NCI-H128 (cell line): ENCODE results near the gene LRRC75A.
"Not testable (repeated sequence)": the region's sequence is repeated elsewhere in the genome, so short reads cannot be mapped to it uniquely, and the experiment has no call there.

ENCODE experiments used
- DNase-seq: peaks from one replicate; lab custom pipeline; 2025; ENCODE audit not compliant: unreplicated experiment; lab: John Stamatoyannopoulos, UW

Gene LRRC75A, protein sequence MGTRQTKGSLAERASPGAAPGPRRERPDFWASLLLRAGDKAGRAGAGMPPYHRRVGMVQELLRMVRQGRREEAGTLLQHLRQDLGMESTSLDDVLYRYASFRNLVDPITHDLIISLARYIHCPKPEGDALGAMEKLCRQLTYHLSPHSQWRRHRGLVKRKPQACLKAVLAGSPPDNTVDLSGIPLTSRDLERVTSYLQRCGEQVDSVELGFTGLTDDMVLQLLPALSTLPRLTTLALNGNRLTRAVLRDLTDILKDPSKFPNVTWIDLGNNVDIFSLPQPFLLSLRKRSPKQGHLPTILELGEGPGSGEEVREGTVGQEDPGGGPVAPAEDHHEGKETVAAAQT

DNA sequence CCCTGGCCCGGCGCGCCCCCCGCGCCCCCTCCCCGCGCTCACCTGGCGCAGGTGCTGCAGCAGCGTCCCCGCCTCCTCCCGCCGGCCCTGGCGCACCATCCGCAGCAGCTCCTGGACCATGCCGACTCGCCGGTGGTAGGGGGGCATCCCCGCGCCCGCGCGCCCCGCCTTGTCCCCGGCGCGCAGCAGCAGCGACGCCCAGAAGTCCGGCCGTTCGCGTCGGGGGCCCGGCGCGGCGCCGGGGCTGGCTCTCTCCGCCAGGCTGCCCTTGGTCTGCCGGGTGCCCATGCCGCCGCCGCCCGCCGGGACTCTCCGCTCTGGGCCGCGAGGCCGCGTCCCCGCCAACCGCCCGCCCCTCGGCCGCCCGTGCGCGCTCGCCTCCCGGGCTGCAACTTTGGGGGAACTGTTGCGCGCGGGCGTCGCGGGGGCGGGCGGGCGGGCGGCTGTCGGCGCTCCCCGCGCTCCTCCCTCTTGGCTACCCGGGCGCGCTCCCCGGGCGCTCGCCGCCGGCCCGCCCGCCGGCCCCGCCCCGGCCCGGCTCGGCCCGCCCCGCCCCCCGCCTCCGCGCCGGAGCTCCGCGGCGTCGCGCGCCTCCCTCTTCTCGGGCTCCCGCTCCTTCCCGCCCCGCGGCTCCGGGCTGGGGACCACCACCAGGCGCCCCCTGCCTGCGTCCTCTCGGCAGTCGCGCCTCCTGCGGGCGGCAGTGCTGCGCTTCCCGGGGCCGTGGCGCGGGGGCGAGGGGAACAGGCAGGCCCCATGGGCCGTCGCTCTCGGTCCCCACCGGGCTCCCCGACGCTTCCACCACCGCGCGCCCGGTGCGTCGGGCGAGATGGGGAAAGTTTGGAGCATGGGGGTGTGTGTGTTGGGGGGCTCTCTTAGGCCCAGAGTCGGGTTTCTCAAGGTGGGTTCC lies at the start of gene LRRC75A:
Gene LRRC75A (minus strand): TSS at position 491 of the 910 bp plus-strand sequence. CDS start 203 bp downstream, at position 288.
- no peak for DNase-seq

DNA sequence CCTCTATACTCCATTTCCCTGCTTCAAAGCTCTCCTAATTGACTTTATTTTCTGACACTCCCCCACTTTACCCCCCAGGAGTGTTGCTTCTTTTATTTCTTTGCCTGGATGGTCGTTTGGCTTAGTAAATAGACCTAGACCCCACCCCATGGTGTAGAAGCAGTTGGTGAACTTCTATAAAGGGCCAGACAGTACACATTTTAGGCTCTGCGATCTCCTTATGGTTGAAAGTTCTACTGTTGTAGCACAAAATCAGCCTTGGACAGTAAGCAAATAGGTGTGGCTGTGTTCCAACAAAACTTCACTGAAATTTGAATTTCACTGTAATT lies 45.1 kb upstream of the LRRC75A start:
- DNase-seq, result no peak

DNA sequence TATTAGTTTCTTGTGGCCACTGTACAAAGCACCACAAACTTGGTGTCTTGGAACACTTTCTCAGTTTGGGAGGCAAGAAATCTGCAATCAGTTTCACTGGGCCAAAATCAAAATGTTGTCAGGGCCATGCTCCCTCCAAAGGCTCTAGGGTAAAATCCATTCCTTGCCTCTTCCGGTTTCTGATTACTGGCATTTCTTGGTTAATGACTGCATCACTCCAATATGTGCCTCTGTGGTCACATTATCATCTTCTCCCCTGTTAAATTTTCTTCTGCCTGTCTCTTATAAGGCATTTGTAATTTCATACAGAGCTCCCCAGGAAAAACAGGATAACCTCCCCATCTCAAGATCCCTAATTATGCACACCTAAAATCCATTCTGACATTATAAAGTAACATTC lies 42.2 kb upstream of the LRRC75A start:
- no peak for DNase-seq

DNA sequence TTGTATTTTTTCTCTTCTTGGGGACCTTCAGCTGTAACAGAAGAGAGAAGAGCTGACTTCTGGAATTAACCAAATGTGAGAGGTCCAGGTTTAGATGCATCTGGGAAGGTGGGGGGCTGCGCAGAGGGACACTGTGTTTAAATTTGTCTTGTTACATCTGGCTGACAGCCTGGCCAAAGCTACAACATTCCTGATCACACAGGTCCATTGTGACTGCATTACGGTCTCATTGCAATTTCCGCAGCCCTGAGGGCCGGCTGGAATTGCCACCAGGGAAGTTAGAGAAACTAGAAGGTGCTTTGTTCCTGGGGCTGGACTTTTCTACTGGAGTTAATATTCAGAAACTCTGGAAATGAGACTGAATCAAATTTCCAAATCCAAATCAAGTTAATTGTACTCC lies 37.9 kb upstream of the LRRC75A start:
- no peak for DNase-seq

DNA sequence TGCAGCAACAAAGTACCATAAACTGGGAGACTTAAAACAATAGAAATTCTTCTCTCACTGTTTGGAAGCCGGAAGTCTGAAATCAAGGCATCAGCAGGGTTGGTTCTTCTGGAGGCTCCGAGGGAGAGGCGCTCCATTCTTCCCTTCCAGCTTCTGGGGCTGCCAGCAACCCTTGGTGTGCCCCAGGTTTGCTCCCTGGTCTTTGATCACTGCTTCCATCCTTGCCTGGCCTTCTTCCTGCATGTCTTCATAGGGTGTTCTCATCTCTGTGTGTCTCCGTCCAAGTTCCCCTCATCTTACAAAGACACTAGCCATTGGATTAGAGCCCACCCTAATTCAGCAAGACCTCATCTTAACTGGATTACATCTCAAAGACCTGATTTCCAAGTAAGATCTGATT lies 35.3 kb upstream of the LRRC75A start:
- DNase-seq, result no peak

DNA sequence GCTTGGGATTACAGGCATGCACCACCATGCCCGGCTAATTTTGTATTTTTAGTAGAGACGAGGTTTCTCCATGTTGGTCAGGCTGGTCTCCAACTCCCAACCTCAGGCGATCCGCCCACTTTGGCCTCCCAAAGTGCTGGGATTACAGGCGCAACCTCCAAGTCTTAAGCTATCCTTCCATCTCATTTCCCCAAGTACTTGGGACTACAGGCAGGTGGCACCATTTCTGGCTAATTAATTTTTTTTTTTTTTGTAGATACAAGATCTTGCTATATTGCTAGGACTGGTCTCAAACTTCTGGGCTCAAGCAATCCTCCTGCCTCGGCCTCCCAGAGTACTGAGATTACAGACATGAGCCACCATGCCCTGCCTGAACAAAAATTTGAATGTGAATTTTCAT lies 33.6 kb upstream of the LRRC75A start:
- DNase-seq, result not testable (repeated sequence)

DNA sequence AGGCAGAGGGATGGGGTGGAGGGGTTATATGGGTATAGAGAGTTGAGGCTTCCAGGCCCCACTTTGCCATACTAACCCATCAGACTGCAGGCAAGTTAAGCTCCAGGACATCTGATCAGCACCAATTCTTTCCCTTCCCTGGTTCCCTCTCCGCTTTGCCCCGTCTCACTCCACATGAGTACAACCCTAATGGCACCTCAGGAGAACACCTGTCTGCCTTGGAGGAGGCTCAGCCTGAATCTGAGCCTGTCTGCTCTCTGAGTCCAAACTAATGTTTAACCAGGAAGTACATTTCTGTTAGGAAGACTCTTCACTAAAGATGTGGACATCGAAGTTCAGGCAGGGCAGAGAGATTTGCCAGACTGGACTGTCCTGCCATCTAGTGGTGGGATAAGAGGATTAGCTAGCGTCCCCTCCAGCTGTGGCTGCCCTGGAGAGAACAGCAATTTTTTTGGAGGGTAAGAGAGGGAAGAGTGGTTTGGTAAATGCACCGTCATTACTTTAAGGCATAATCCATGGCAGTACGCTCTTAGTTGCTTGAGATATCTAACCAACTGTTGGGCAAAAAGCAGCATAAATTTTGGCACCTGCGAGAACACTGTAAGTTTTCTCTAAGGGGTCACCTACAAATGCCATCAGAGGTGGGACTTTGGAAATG lies 29.2 kb upstream of the LRRC75A start:
- DNase-seq, result no peak

DNA sequence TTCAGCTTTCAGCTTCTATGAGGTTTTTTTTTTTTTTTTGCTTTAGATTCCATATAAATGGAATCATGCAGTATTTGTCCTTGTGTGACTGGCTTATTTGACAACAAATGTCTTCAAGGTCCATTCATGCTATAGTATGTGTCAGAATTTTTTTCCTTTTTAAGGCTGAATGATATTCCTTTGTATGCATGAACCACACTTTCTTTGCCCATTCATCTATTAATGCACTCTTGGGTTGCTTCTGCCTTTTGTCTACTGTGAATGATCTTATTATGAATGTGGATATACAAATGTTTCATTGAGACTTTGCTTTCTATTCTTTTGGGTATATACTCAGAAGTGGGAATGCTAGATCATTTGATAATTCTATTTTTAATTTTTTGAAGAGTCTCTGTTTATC lies 27.0 kb upstream of the LRRC75A start:
- DNase-seq, result no peak

DNA sequence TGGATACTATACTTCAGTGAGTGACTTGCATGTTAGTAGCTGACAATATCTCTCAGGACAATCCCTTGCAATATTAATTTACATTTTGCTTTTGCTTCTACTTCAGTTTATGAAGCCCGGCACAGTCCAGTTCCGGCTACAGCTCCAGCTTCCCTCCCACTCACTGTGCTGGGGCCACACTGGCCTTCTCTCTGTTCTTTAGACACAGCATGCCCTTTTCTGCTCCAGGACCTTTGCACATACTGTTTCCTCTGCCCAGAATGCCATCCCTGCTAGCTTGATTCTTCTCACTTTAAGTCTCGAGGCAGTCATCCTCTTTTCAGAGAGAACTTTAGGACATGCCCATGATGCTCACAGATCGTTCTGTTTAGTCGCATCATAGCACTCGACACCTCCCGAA lies 25.5 kb upstream of the LRRC75A start:
- DNase-seq, result no peak

DNA sequence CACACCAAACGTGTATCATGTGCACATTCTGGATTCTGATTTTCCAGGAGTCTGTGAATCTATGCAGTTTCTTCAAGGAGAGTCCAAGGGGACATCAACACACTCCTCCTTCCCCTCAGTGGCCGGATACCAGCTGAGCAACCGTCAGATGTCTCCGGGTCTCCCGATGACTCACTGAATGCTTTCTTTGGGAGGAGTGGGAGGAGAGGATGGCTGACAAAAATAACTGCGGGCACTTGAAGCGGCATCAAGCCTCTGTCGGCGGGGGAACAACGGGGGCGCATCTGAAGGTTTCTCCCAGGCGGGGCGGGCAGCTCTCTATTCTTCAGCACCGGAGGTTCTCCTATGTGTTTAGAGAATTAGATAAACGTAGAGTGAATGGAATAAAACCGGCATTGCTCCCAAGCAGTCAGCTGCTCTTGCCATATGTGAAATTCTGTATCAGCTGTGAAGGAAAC lies 24.6 kb upstream of the LRRC75A start:
- DNase-seq, result no peak

DNA sequence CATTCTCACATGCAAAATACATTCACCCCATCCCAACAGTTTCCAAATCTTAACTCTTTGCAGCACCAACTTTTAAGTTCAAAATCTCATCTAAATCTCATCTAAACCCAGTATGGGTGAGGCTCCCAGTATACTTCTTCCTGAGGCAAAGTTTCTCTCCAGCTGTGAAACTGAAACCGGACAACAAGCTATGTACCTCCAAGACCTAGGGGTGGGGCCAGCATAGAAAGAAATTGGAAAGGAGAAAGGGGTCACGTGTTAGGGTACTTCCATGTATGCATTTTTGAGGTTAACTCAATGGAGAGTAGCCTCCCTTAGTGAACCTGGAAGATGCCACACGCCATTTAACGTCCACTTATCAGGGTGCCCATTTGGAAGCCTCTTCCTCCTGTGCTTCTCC lies 23.9 kb upstream of the LRRC75A start:
- no peak for DNase-seq

DNA sequence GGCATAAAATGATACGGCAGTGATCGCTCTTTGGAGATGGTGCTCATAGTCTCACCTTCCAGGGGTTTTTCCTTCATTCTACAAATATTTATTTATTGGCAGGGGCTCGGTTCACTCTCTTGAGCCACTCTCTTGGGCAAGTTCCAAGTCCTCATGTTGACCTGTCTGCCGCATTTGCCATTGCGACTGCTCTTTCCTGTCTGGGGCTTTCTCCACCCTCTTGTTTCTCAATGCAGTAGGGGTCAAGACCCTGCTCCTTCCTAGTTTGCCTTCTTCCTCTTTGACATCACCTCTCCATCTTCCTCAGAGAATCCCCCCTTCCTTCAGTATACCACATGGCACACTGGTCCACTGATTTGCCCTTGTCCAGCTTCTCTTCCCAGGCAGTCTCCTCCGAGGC lies 21.9 kb upstream of the LRRC75A start:
- DNase-seq, result no peak

DNA sequence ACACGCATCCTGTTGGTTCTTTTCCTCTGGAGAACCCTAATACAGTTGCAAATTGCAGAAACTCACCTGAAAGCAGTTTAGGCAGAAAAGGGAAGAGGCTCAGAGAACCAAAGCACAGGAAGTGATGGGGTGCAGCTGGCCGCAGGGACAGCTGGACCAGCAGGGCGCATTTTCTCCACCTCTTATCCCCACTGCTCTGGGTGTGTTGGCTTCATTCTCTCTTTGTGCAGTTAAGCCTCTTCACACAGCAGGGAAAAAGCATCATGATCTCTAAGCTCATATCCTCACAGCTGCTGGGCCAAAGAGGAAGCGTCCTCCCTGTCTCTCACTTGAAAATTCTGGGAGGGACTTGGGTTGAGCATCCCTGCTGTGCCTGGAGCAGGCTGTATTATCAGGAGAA lies 20.0 kb upstream of the LRRC75A start:
- no peak for DNase-seq

DNA sequence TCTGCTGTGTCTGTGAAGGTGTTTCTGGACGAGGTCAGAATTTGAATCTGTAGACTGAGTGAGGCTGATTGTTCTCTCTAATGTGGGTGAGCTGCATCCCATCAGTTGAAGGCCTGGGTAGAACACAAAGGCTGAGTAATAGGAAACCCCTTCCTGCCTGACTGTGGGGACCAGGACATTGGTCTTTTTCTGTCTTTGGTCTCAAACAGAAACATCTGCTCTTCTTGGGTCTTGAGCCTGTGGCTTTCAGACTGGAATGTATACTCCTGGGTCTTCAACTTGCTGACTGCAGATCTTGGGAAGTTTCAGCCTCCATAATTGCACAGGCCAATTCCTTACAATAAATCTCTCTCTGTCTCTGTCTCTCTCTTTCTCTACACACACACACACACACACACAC lies 19.6 kb upstream of the LRRC75A start:
- no peak for DNase-seq

DNA sequence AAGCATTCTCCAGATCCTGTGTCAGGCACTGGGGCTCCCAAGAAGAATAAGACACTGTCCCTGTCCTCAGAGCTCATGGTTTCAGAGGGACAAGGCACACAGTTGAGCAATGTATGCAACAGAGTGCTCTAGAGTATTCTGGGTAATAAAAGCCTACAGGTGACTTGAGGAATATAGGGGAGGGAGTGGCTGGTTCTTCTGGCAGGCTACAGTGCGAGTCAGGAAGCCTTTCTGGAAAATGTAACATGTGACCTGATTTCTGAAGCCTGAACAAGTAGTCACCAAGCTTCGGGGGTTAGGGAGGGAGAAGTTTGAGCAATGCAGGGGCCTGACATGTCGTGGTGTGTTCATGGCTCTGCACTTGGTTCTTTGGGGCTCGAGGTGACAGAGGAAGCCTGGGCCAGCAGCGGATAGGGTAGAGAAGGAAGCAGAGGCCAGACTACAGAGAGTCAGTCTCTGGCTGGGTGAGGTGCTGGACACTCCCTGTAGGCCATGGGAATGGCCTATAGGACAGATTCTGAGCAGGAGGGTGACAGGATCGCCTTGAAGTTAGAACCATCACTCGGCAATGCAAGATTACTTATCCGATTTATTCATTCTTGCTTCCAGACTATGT lies 16.0 kb upstream of the LRRC75A start:
- DNase-seq, result no peak

DNA sequence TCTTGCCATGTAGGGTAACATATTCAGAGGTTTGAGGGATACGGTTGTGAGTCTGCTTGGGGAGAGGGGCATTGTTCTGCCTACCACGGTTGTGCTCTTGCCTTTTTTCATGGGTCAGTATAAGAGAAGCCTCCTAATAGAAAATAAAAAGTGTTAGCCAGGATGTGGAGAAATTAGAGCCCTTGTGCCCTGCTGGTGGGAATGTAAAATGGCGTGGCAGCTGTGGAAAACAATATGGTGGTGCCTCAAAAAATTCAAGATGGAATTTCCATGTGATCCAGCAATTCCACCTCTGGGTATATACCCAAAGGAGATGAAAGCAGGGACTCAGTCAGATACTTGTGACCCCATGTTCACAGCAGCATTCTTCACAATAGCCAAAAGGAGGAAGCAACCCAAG lies 14.2 kb upstream of the LRRC75A start:
- DNase-seq, result no peak

DNA sequence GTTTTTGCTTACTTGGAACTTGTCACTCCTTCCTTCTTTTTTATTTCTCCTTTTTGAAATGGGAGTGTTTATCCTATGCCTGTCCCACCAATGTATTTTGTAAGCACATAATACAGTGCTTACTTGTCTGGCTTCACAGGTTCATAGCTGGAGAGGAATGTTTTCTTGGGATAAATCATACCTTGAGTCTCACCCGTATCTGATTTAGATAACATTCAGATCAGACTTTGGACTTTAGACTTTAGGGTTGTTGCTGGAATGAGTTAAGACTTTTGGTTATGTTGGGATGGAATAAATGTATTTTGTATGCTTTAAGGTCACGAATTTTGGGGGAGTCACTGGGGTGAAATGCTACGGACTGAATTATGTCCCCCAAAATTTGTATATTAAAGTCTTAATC lies 13.0 kb upstream of the LRRC75A start:
- DNase-seq, result no peak

DNA sequence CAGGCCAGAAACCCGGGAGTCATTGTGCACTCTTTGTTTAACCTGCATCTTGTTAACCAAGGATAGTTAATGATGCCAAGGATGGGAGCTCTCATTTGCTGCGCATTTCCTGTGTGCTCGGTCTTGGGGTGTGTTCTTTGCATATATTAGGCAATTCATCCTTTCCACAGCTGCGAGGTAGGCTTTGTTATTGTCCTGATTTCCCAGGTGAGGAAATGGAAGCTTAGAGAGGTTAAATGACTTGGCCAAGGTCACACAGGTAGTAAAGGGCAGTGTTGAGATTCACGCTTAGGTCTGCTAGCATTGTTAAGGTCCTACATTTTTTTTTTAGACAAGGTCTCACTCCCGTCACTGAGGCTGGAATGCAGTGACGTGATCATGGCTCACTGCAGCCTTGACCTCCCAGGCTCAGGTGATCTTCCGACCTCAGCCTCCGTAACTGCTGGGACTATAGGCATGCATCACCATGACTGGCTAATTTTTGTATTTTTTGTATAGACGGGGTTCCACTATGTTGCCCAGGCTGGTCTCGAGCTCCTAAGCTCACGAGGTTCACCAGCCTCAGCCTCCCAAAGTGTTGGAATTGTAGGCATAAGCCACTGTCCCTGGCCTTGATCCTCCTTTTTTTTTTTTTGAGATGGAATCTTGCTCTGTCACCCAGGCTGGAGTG lies 5.0 kb upstream of the LRRC75A start:
- no peak for DNase-seq

DNA sequence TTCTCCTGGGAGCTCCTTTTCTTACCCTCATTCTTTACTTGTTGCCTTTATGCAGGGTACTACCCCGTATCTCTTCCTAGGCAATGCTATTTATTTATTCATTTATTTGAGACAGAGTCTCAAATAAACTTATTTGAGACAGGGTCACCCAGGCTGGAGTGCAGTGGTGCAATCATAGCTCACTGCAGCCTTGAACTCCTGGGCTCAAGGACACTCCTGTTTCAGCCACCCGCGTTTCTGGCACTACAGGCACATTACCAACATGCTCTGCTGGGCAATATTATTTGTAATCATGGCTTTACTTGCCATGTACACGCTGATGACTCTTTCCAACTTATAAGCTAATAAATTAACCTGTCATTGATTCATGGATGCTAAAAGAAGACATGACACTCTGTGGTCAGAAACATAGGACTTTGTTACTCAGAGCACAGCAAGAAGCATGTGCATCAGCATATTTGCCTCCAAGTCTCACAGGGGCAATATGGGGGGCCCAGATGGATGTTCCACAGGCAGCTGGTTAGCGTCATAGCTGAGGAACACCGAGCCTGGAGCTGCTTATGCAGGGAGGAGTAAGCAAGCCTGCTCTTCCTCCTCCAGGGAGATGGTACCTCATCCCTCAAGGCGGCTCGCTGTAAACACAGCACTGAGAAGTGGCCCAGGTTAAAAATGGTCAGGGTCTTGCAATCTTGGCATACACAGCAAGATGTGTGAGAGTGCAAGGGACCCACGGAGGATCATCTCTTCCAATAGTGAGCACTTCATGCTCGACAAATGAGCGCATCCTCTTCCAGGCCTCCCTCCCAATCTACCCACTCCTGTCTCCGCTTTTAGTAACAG lies 4.2 kb upstream of the LRRC75A start:
- DNase-seq, result no peak

DNA sequence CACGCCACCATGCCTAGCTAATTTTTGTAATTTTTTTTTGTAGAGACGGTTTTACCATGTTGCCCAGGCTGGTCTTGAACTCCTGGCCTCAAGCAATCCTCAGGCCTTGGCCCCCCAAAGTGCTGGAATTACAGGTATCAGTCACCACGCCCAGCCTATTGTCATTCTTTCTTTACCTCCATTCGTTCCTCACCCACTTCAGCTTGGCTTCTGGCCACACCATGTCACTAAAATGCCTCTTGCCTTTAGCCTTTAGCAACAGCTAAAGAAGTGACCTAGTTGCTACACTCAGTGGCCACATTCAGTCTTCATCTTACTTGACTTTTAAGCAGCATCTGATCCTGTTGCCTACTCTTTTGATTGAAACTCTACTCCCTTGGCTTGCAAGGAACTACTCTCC lies 3.6 kb upstream of the LRRC75A start:
- DNase-seq, result no peak
